HG03521 (cell line): ENCODE measurements around the gene MAP7.

Experiments used
- ATAC-seq: cut with Tn5 transposase; IDR thresholded peaks from one replicate; pipeline ENCODE4 v1.9.1; 2021; ENCODE audit warnings: mild to moderate bottlenecking, moderate library complexity; ENCODE audit not compliant: unreplicated experiment

Gene MAP7

GRCh38 chr6:136566007-136566487, 15.8 kb upstream of the MAP7 start:
- ATAC-seq, result no peak

DNA sequence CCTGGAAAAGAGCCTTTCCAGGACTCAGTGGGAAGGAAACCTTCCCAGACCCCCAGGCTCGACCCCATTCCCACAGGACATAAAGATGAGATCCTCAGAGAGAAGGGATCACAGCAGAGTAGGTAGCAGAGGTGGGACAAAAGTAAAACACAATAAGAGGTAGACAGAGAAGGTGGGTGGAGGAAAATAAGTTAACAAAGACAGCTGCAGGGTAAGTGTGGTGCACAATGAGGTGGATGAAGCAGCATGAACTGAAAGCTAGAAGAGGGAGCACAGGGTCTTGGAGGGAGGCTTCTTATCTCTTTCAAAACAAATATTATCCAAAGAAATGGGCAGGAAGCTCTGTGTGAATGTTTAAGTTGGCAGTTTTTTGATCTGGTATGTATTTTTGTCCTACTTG, 14.0 kb upstream of the MAP7 start:
- no peak for ATAC-seq

DNA sequence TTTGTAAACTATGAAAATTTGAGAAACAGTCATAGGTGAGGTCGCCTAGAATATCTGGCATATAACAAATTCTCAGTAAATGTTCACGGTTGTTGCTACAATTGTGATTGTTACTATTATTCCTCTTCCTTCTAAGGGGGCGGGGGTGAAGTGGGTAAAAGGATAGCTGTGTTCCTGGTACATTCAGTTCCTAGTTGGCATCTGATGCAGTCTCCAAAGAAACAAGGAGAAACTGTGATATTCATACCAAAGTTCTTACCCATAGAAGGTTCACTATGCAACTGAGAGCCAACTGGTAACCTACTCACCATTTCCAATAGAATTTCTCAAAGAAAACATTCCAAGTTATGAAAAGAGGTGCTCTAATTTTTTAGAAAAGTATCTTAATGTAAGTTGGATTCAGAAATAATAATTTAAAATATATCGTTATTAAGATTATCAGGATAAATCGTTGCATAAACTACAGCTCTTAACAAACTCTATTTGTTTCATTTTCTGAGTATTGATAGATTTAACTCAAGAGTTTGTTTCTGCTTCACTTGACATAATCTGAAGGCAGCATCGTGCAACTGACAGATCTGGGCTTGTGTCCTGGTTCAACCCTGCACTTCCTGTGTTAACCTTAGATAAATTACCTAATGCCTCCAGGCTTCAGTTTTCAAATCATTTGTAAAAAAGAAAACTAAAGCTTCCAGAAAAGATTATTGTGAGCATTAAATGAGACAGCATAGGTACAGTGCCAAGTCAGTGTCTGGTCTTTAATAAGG, 13.3 kb upstream of the MAP7 start:
- ATAC-seq, result no peak

- ATAC-seq, result no peak
These were observed 12.0 kb upstream of the MAP7 start for GRCh38 chr6:136562211-136562610.

- no peak for ATAC-seq
These were observed 3.1 kb upstream of the MAP7 start for GRCh38 chr6:136553166-136553787.

DNA sequence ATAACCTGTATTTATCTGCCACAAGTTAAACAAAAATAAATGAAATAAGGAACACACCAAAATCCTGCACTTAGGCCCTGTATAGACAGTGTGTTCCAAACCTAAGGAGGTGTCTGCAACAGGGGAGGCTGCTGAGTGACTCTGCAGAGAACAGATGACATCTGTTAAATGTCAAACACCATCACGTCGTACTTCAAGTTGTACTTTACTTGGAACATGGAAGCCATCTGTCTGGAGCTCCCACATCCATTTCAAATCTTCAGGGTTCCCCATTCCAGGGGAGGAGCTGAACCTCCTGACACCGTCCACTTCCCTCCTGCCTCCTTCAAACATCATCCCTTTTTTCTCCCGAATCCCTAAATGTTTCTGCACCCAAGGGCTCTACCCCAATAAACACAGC, 1.8 kb upstream of the MAP7 start:
- no peak for ATAC-seq

DNA sequence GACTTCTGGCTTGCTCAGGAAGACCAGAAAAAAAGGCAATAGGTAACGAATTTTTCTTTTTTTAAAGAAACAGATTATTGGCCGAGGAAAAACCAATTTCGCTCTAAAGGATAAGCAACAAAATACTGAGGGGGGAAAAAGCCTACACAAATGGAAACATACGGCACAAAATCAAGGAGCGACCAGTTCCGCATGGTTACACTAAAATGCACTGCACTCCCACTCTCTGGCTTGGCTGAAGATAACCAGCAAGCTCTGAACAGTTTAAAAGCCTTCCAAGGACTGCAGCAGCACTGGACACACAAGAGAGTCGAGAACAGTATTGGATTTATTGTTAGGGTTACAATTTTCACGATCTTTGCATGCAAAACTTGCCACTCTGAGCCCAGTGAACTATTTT, 881 bp upstream of the MAP7 start:
- ATAC-seq, result no peak

- ATAC-seq, result peak; percentile 59
These were observed 235 bp downstream of the MAP7 start for GRCh38 chr6:136550045-136550329.

- ATAC-seq, result peak; percentile 4
These were observed 750 bp downstream of the MAP7 start for GRCh38 chr6:136549300-136550044.

DNA sequence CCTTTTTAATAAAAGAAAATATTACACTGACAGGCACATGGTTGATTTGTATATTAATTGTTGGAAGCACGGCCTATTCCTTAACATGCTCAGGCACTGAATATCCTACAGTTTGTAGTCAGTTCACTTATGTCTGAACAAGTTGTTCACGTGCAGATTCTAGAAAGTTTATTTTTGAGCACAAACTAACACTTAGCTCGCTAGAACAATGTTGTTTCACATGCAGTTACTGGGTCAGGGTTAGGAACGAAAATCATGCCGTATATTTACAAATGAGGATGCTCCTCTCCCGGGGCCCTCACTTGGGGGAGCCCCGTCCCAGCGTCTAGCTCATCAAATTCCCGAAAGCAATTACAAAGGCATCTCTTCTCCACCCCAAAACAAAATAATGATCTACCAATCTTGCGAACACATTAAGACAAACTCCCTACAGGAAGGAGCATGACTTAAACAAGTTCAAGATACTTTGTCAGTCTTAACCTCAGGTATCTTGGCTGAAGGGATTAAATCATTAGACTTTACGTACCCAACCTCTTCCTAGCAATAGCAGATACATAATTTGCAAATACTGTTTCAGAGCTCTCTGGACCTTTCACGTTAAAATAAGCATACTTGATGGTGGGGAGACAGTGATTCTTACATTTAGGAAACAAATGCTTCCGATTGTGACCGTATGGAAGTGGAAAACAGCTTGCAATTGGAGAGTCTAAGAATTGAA, 1.5 kb downstream of the MAP7 start:
- ATAC-seq, result no peak

DNA sequence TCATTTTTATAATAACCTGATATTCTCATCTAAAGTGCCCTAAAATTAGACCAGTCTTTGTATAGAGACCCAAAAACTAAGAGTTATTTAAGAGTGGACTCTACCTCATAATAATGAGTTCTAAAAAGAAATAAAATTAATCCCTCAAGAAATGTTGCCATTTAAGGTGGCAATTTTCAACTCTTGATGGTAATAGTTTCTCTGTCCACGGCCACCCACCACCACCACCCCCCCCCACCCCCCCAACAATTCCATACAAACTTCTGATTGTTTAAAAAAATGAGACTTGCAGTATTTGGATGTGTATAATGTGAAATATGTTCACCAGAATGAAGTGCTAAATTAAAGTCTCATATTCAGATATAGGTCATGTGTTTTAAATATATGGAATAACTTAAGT, 2.4 kb downstream of the MAP7 start:
- no peak for ATAC-seq

- no peak for ATAC-seq
These were observed 2.9 kb downstream of the MAP7 start for GRCh38 chr6:136547336-136547735.

GRCh38 chr6:136546331-136546730, 3.9 kb downstream of the MAP7 start:
- ATAC-seq, result no peak

- ATAC-seq, result no peak
These were observed 5.9 kb downstream of the MAP7 start for GRCh38 chr6:136544326-136544725.

- ATAC-seq, result no peak
These were observed 8.8 kb downstream of the MAP7 start for GRCh38 chr6:136541395-136541794.

GRCh38 chr6:136539967-136540652, 10.1 kb downstream of the MAP7 start:
- ATAC-seq, result no peak

DNA sequence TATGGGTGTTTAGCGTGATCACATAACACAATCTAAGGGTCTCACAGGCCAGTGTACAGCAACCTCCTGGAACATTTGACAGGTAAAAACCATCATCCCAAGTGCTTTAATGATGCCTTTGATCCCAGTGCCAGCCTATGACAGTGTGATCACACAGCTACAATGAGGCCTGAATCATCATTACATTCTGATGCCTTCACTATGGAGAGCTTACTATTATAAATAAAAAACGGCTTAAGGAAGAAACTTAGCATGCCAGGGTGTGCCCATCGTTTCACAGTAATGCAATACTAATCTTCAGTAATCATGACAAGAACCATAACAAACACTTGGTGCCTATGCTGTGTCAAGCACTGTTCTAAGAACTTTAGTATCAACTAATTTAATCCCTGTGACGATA, 11.4 kb downstream of the MAP7 start:
- no peak for ATAC-seq

- ATAC-seq, result no peak
These were observed 14.2 kb downstream of the MAP7 start for GRCh38 chr6:136535880-136536650.

GRCh38 chr6:136535017-136535765, 15.0 kb downstream of the MAP7 start:
- ATAC-seq, result no peak
